ENCODE results near the gene KRAS. TPM values are rescaled to one million over a fixed set of nuclear protein-coding genes. Genes with fewer than 3 reads are reported as not detected.

Gene KRAS
- polyA plus RNA-seq, 4 donors, result 11.3 to 39.2 (median 14.6) TPM

Other genes starting within 250 kb of the KRAS start
- gene DNAI7, start 55.8 kb downstream of the KRAS start, polyA plus RNA-seq, result under 1 TPM in 2 of 4 donors, not detected in 2; 0.04 to 0.22 TPM
- 10 to 100 TPM; 21.8 to 59.6 (median 36.9) TPM for gene ETFRF1, start 55.7 kb downstream of the KRAS start, polyA plus RNA-seq